Measurements from ENCODE around the gene ZNF699.

GRCh38 chr19:9342610-9343304 lies 33.1 kb upstream of the ZNF699 start:
- TF ChIP-seq CTCF (conservative IDR thresholded peaks at IDR 0.05; ENCODE audit: low read depth, low read length), result no peak
- no peak for TF ChIP-seq EZH2 (IDR thresholded peaks at IDR 0.05; ENCODE audit: borderline replicate concordance, low read depth, low read length, poor library complexity, severe bottlenecking)
